HG03135 (cell line): Measurements from ENCODE around the gene HORMAD2.

Source experiments
- ATAC-seq: cut with Tn5 transposase; IDR thresholded peaks from one replicate; pipeline ENCODE4 v1.9.1; 2021; ENCODE audit warnings: mild to moderate bottlenecking, moderate library complexity; ENCODE audit not compliant: unreplicated experiment

The HORMAD2 gene, protein sequence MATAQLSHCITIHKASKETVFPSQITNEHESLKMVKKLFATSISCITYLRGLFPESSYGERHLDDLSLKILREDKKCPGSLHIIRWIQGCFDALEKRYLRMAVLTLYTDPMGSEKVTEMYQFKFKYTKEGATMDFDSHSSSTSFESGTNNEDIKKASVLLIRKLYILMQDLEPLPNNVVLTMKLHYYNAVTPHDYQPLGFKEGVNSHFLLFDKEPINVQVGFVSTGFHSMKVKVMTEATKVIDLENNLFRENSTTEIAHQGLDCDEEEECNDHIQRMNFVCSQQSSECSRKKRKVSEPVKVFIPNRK

DNA sequence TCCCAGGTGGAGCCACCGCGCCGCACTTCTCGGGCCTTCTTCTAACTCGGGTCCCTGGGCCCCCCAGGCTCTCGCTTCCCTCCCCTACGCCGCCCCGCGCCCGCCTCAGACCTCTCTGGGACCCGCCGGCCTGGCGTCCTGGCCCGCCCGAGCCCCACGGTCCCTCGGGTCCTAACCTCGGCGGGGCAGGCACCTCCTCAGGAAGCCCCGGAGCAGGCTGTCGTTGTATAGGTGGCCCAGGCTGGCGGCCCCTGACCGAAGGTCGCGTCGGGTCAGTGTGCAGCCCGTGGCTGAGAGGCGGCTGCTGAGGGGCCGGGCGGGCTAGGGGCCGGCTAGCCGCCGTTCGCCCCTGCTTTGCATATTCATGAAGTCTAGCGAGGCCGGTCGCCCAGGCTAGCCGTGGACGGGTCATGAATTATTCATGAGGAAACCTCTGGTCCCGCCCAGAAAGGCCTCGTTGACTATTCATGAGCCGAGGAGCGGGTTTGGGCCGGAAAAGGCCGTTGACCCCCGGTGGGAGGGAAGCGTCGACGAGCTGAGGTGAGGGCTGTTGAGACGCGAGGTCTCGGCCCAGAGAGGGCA is at the start of gene HORMAD2:
Gene HORMAD2, plus strand, starts transcription at position 513 of the 582 bp plus-strand sequence. CDS start 13,489 bp downstream, outside the sequence.
- ATAC-seq, result no peak

DNA sequence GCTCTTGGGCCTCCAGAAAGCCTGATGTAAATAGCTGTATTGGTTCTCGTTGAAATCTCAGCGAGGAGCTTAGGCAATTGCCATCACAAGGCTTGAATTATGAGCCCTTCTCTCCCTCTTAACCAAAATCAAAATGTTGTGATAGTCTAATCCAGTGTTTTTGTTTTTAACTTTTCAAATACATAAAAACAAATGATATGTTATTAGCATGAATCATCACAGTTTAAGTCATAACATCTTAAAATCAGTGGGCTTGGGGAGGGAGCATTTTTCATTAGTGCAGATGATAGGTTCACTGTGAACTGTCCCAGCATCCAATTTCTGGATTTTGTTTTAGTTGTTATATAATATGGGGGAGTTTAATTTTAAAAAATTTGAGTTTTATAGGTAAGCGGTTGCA is 48.9 kb upstream of the HORMAD2 start:
- ATAC-seq, result no peak

DNA sequence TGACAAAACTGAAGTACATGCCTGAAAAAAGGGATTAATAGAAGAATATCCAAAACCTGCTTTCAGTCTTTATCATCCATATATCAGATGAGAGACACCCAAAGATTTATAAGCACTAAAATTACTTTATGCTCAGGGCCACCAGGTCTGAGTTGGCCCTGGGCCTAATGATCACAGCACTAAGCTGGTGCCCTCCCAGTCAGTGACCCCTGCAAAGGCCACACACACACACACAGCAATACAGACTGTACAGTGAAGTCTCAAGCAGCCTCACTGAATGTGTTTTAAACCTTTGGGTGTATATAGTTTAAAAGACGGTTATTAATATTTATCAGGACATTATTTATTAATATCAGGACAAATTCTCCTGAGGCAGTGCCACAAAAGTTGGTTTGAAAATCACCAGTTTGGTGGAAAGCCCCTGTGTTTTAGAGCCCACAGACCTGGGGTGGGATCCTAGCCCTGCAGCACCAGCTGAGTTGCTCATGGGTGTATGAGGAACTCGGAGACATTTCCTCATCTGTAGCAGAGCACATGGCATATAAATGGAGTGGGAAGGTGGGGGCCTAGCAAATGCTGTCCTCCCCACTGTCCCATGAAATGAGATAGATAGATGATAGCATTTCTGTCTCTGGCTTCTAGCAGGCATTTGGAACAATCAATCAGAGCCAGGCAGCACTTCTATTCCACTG is 48.4 kb upstream of the HORMAD2 start:
- no peak for ATAC-seq

DNA sequence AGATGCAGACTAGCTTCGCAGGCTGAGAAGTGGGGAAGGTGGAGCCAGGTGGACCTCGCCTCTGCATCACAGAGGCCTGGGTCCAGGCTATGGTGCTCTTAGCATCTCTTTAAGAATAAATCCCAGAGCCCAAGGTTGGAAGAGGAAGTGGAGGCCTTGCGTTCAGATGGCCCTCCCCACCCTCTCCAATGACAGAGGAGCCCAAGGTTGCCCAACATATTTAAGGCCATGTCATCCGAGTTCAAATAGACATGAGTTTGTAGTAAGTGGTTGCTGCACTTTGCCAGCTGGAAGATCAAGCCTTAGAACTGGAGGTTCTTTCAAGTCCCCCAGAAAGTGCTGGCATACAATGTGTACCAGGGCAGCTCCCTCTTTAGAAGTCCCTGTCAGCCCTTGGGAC is 47.1 kb upstream of the HORMAD2 start:
- ATAC-seq, result no peak

DNA sequence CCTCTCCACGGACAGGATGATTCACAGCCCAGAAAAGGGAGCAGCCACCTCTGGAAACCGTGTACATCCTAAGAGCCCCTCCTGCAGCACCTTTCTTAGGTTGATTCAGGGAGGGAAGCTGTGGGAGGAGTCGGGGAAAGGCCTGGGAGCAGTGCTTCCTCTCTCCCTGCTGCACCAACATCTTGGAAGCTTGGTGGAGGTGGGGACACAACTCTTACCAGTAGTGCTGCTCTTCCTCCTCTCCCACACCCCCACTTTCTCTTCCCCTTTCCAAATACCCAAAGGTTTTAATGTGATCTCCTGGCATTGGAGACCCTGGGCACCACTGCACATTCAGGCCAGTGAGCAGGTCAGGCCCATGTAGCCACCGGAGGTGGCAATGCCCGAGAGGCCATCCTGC is 46.4 kb upstream of the HORMAD2 start:
- ATAC-seq, result no peak

DNA sequence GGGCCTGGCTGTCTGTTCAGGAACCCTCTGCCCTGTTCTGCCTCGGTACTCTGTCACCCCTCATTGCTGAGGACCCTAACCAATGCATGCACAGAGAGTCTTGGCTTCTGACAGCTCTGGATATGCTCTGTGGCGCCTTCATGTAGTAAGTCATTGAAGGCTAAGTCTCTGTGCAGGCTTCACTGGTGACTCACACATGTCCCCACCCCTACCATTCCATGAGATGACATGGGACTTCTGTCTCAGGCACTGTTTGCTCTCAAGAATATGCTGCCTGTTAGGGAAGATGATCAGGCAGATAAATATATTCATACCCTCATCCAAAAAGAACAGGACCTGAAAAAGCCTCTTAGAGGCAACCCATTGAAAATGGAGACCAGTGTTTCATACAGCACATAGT is 43.6 kb upstream of the HORMAD2 start:
- no peak for ATAC-seq

DNA sequence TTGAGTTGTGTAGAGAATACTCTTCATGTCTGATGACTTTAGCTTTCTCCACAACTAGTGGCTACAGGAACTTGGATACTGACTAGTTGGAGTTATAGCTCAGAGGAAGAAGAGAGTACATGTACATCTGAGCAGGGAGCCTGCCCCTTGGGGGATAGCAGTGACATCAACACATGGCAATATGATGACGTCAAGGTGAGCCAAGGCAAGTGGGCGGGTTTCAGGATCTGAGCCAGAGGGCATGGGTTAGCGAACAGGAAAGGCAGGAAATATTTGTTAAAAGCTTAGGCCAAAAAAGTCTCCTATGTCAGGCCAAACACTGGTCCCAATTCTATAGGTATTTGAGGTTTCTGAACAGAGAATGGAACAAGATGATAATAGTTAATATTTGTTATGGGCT is 42.0 kb upstream of the HORMAD2 start:
- no peak for ATAC-seq

DNA sequence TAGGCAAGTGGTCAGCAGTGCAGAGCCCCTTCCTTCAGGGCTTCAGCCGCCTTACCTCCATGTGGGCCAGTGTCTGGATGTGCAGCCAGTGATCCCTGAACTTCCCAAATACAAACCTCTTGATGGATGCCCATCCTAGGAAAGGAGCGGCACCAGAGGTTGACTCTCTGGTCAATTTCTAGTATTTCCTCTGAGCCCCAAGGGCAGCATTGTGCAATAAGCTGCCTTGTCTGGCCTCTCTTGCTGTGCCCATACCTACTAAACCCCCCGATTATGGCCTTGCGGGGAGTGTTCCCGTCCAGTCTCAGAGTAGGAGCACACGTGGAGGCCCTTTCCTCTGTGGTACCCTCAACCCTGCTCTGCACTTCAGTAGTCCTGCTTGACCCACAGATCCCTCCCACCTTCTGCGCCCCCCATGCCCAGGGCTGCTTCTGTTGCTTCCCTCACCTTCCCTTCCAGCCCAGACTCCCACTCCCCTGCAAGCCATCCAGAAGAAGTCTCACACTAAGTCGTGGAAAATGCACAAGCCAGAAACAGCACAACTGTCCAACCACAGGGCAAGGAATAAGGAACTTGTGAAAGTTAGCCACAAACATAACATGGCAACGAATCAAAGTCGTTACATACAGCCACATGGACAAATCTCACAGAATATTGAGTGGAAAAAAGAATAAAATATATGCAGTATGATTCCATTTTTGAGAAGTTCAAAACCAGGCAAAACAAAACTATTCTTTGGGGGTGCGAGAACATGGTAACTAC is 39.6 kb upstream of the HORMAD2 start:
- no peak for ATAC-seq

DNA sequence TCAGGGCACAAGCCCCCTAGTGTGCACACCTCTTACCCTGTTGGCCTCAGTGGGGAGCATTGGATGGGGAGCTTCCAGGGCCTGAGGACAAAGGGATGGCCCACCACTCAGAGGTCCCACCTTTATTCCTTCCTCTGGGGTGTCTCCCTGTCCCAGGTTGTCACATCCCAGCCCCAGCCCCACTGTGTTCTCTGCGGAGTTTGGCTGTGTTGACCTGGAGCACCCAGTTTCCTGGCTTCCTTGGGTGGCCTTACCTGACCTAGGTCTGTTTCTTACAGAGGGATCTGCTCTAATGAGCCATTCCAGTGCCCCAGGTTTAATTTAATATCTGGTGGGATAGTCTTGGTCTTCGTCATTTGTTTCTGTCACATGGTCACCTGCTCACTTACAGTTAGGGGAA is 38.8 kb upstream of the HORMAD2 start:
- ATAC-seq, result no peak

DNA sequence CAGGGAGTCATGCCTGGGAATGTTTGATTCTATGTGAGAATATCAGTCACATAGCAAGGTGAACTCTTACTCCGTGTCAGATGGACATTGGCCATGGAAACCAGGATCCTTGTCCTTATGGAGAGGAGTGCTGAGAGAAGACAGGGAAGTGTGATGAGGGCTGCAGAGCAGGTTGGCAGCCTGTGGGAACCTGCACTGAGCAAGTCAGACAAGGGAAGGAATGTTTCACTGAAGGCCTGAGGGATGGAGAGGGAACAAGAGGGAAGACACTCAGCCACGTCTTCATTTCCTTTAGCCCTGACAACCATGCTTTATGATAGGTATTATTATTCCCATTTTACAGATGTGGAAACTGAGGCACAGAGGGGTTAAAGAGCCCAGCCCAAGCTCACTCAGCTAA is 38.4 kb upstream of the HORMAD2 start:
- ATAC-seq, result no peak

DNA sequence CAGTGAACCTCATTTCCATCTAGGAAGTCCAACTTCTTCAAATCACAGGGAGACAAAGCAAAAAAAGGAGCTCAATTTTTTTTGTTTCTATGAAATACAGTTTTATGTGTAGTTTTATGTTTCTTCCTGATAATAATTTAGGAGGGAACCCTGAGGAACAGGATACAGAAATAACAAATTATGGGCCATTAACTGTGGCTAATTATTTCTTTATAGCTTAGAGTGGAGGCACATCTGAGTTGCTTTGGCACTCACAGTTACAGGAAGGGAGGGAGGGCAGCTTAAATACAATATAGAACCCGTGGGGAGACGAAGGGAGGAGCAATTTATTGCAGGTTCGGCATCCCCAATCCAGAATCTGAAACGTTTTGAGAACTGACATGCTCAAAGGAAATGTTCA is 37.1 kb upstream of the HORMAD2 start:
- no peak for ATAC-seq

DNA sequence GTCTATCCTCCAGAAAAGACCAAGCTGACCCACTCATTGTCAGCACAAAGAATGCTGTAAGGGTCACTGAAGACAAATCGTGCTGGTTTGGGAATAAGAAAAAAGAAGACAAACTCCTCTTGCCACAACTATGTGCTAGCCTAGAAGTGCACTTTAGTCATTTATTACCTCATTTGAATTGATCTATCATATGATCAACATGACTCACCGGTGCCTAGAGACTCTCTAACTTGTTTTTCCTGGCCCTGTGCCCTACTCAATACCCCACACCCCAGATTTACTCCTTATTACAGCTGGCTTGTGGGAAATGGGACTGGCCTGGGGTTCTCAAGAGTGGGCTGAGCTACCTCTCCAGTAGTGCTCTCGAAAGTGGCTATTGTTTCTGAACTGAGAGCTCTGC is 35.9 kb upstream of the HORMAD2 start:
- ATAC-seq, result no peak

DNA sequence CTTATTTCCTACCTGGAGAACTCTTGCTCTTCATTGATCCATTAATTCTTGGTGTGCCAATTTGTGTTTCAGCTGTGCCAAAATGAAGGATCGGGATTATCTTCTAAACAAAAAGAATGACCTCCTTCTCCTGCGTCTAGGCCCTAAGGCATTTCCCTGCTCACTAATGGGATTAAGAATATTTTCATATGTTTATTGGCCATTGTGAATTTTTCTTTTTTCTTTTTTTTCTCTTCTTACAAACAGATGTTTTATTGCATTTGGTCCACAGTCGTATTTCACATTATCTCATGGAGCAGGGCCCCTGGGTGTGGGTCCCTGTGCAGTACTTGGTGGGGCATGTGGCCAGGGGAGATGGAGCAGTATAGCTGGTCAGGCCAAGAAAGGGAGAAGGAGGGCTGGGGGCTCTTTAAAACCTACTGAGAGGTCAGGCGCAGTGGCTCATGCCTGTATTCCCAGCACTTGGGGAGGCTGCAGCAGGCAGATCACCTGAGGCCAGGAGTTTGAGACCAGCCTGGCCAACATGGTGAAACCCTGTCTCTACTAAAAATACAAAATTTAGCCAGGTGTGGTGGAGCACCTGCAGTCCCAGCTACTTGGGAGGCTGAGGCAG is 35.3 kb upstream of the HORMAD2 start:
- ATAC-seq, result no peak

DNA sequence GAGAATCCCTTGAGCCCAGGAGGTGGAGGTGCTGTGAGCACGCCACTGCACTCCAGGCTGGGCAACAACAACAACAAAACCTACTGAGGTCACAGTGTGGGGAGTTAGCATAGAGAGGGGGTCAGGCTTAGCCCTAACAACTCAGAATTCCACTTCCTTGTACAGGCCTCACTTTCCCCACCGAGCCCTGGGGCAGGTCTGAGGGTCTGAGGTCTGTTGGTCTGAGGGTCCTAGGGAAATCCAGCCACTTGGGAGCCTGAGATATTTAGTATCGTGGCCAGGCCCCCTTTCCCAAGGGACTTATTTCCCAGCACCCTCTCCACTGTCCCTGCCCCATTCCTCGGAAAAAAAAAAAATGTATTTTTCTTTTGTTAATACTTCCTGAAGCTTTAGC is 34.8 kb upstream of the HORMAD2 start:
- ATAC-seq, result no peak

DNA sequence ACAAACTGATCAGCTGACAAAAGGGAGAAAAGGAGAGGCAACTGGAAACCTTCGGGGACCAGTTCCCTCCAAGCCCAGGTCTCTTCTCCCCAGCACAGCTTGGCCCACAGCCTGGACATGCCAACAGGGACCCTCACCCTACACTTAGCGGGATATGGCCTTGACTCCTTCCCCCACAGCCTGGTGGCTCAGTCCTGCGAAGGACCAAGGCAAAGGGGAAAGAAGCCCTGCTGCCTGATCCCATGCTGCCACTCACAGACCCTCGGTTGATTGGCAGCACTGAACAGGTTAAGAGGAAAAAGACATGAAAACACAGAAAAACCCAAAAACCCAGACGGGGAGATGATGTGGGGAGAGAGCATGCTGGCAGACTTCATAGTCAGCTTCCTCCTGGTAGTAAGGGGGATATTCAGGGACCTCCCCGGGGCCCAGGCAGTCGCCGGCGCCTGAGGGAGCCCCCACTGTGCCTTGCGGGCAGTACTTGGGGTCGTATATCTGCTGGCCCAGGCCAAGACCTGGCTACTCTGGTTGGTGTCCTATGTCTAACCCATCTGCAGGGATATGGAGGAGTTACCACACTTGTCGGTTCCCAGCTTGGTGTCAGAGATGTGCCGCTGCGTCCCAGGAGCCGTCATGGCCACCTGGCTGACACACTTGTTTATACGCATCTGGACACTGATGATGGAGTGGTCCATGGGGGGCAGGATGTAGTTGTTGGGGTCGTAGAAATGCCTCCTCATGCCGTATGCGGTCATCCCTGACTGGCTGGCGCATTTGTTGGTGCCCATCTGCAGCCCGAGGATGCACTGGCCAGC is 34.2 kb upstream of the HORMAD2 start:
- ATAC-seq, result no peak

DNA sequence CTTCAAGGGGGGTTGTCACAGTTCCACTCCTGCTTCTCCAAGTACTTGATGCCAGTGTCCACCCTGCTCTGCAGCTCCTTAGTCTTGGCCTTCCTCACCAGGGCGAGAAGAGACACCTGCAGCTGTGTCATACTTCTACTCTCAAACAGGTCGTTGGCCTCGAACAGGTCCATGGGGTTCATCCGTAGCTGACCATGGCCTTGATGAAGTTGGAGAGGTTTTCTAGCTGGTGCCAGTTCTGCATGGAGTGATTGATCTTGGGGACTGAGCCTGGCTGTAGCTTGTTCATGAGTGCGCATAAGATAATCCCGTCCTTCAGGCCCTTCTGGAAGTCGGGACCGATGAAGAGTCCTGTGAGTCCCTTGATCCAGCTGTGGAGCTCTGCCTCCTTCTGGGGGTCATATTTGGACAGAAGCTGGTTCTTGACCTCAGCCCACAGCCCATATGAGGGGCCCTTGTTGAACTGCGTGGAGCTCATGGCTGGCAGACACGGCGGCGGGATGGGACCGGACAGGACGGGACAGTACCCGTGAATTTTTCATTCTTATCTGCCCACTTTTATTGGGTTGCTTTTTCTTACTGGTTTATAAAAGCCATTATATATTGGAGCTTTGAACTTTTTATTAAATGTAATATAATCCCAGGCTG is 33.4 kb upstream of the HORMAD2 start:
- ATAC-seq, result no peak

DNA sequence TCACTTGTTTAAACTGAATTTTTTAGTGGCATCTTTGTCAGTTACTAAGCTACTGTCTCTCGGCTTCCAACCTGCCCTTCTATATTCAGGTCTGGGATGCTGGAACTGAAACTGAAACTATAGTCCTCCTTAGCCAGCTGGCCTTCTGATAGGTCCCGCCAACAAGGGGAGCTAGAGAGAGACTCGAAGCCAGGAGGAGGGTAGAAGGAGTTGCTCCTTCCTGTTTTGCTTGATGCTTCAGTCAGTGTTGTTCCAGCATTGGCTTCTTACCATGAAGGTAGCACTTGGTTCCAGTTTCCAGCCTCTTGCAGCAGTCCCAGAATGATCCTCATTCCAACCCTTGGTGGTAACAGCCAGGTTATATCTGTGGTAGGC is 32.9 kb upstream of the HORMAD2 start:
- no peak for ATAC-seq

DNA sequence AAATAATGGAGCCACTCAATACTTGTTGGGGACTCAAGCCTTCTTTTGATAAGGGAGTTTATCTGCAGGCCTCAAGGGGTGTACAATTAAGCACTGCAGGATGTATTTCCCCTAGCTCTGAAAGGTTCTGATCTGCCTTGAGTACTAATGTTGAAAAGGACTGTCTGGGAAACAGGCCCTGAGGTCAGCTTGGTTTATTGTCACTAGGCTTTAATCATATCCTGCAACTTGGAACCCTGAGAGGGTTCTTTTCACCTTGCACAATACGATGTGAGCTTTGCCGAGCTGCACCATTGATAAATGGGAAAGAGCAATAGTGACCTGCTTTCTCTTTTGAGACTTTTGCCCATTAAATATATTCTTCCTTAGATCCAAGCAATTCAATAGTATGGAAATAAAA is 31.6 kb upstream of the HORMAD2 start:
- no peak for ATAC-seq

DNA sequence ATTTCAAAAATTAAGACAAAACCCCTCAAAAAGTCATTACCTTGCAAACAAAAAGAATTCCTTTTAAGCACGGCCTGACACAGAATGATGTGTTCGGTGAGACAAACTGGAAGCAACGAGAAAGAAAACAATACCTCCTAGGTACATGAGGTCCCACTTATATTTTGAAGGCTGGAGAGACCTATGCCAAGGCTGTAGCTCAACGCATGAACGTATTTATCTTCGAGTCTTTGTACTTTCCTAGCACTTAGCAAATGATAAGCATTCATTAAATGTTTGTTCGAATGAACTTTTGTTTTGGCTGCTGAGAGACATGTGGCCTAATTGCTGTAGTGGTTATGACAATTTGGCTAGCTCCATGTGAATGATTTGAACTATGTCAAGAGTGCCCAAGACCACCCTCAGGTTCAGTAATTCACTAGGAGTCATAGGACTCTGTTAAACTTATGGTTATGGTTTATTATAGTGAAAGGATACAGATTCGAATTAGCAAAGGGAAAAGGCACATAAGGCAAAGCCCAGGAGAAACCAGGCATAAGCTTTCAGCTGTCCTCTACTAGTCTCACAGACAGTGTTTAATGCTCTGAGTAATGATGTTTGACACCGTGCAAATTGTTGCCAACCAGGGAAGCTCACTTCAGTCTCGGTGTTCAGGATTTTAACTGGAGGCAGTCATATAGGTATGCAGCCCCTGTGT is 26.0 kb upstream of the HORMAD2 start:
- no peak for ATAC-seq

DNA sequence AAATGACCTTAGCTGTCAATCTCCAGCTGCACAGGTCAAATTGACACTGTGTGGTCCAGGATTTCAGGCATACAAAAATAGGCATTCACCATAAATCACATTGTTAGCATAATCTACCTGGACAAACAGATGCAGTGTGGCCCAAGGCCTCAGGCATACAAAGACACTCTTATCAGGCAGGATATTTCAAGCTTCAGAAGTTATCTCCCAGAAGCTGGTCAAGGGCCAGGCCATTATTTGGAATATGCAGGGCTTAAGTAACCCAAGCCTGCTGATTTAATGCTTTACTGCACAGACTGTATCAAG is 25.5 kb upstream of the HORMAD2 start:
- no peak for ATAC-seq
